Keratinocyte (primary cell): ENCODE measurements around the gene FAM114A1. TPM values are rescaled to one million over a fixed set of nuclear protein-coding genes. Genes with fewer than 3 reads are reported as not detected.

Experiments
- DNase-seq: peaks from one replicate; pipeline ENCODE4 v3.0.0-alpha.2; 2011; ENCODE audit warnings: low read depth, missing footprints, low spot score
- FAIRE-seq: peaks from 2 replicates; lab custom pipeline; 2011; peaks lifted over from hg19 to GRCh38; lab: Jason Lieb, UNC
- H2AFZ ChIP-seq: 2 replicates; pipeline ENCODE4 v1.6.0; 2012; ENCODE audit warnings: low read length, control low read depth, inconsistent platforms; ENCODE audit not compliant: control insufficient read depth
- H3K27ac ChIP-seq: 2 replicates; pipeline ENCODE4 v1.5.1; 2011; ENCODE audit warnings: low read length; ENCODE audit not compliant: control insufficient read depth, insufficient read depth
- H3K27me3 ChIP-seq: 3 replicates; pipeline ENCODE4 v1.6.0; 2011; ENCODE audit warnings: low read length; ENCODE audit not compliant: control insufficient read depth, insufficient read depth; ENCODE audit errors: extremely low read depth
- H3K36me3 ChIP-seq, 2 experiments: 2 replicates in 1 of 2; 3 replicates in 1 of 2; pipeline ENCODE4 v1.5.1; 2011; ENCODE audit warnings: low read length in 2 of 2, mild to moderate bottlenecking in 1 of 2; ENCODE audit not compliant: control insufficient read depth in 2 of 2, insufficient read depth in 2 of 2; ENCODE audit errors: extremely low read depth in 1 of 2
- H3K4me1 ChIP-seq: 3 replicates; pipeline ENCODE4 v1.5.1; 2011; ENCODE audit warnings: low read length; ENCODE audit not compliant: control insufficient read depth, insufficient read depth; ENCODE audit errors: extremely low read depth
- H3K4me2 ChIP-seq: 3 replicates; pipeline ENCODE4 v1.6.0; 2011; ENCODE audit warnings: low read depth, low read length; ENCODE audit not compliant: control insufficient read depth, insufficient read depth; ENCODE audit errors: extremely low read depth
- H3K4me3 ChIP-seq, 3 experiments: fragments of 200-600 bp in 1 of 3; sonication (generic) in 1 of 3; 2 replicates in 2 of 3; 3 replicates in 1 of 3; pipeline ENCODE4 v1.5.1; 2011 to 2016; ENCODE audit warnings: low read length in 3 of 3, mild to moderate bottlenecking in 3 of 3, control low read depth in 2 of 3, inconsistent platforms in 1 of 3, low read depth in 1 of 3, mixed read lengths in 1 of 3, mixed run types in 1 of 3, moderate library complexity in 1 of 3; ENCODE audit not compliant: control insufficient read depth in 2 of 3, insufficient read depth in 2 of 3; ENCODE audit errors: extremely low read depth in 1 of 3
- H3K79me2 ChIP-seq: 2 replicates; pipeline ENCODE4 v1.6.0; 2012; ENCODE audit warnings: low read length; ENCODE audit not compliant: control insufficient read depth, insufficient read depth
- H3K9ac ChIP-seq: 3 replicates; pipeline ENCODE4 v1.6.0; 2011; ENCODE audit warnings: low read length; ENCODE audit not compliant: control insufficient read depth, insufficient read depth; ENCODE audit errors: extremely low read depth
- H3K9me1 ChIP-seq: 3 replicates; pipeline ENCODE4 v1.6.0; 2011; ENCODE audit warnings: low read length; ENCODE audit not compliant: control insufficient read depth, insufficient read depth; ENCODE audit errors: extremely low read depth
- H3K9me3 ChIP-seq: 2 replicates; pipeline ENCODE4 v1.5.1; 2012; ENCODE audit warnings: low read depth, low read length; ENCODE audit not compliant: control insufficient read depth
- H4K20me1 ChIP-seq: 3 replicates; pipeline ENCODE4 v1.6.0; 2011; ENCODE audit warnings: low read length; ENCODE audit not compliant: control insufficient read depth, insufficient read depth; ENCODE audit errors: extremely low read depth
- EZH2 ChIP-seq: IDR thresholded peaks from one replicate; pipeline ENCODE4 v1.6.1; 2012; ENCODE audit warnings: inconsistent platforms, mild to moderate bottlenecking, low read length, moderate library complexity
- dilution Hi-C: fragments of 300-500 bp; cut with MboI; formaldehyde crosslinking; loops from one replicate; pipeline ENCODE4 v1.7.0; 2020; ENCODE audit warnings: low sequenced_read_pairs; ENCODE audit not compliant: extremely low pct_ligation_motif_present
- polyA plus RNA-seq, 5 experiments: library from polyadenylated mRNA; depleted of rRNA in 3 of 5; stranded (reverse) in 3 of 5; stranded (forward) in 1 of 5; unstranded in 1 of 5; fragments of >200 nt; gene quantifications; 1 replicate in 1 of 5; 2 replicates in 3 of 5; 3 replicates in 1 of 5; pipeline versions ENCODE4 v1.2.1 to v1.2.3, GENCODE V29; 2011 to 2012; ENCODE audit warnings: missing spikeins in 2 of 5, low read depth in 1 of 5, low replicate concordance in 1 of 5
- TF ChIP-seq, protein P1 (sequence below), 3 experiments: IDR thresholded peaks in 1 of 3; conservative IDR thresholded peaks in 1 of 3; optimal IDR thresholded peaks in 1 of 3; 2 replicates in 2 of 3; 3 replicates in 1 of 3; pipeline versions ENCODE3 to v1.5.1; 2011; ENCODE audit warnings: low read length in 3 of 3, mild to moderate bottlenecking in 3 of 3, moderate library complexity in 2 of 3, control low read depth in 1 of 3, inconsistent platforms in 1 of 3; ENCODE audit not compliant: insufficient read depth in 2 of 3; ENCODE audit errors: extremely low read depth in 1 of 3

FAM114A1 gene
- polyA plus RNA-seq, 1 donor (not counting 4 experiments of a cell fraction or from before 2014, with no cell fraction given) = 47.2 TPM

DNA sequence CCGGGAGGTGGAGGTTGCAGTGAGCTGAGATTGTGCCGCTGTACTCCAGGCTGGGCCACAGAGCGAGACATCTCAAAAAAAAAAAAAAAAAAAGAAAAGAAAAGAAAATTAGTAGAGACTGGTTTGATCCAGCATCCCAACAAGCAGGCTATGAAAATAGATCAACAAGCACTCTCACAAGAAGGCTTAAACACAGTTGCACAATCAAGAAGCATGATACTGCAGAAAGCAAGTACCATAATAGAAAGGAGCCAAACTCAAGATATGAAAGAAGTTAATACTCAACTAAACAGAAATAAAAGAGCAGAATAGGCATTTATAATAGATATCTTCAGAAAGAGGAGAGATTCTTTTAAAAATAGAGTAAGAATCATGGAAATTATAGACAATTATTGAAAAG, 21.6 kb upstream of the FAM114A1 start:
- no peak for TF ChIP-seq EZH2
- TF ChIP-seq, protein P1, sequence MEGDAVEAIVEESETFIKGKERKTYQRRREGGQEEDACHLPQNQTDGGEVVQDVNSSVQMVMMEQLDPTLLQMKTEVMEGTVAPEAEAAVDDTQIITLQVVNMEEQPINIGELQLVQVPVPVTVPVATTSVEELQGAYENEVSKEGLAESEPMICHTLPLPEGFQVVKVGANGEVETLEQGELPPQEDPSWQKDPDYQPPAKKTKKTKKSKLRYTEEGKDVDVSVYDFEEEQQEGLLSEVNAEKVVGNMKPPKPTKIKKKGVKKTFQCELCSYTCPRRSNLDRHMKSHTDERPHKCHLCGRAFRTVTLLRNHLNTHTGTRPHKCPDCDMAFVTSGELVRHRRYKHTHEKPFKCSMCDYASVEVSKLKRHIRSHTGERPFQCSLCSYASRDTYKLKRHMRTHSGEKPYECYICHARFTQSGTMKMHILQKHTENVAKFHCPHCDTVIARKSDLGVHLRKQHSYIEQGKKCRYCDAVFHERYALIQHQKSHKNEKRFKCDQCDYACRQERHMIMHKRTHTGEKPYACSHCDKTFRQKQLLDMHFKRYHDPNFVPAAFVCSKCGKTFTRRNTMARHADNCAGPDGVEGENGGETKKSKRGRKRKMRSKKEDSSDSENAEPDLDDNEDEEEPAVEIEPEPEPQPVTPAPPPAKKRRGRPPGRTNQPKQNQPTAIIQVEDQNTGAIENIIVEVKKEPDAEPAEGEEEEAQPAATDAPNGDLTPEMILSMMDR (optimal IDR thresholded peaks at IDR 0.05 in 1 of 3, IDR thresholded peaks at IDR 0.05 in 1 of 3, conservative IDR thresholded peaks at IDR 0.05 in 1 of 3; ENCODE audit: extremely low read depth in 1 of 3, insufficient read depth in 2 of 3, low read length in 3 of 3) = no peak
- no peaks in the 10 kb centered on the region for H4K20me1 ChIP-seq
- DNase-seq = no peak
- H3K79me2 ChIP-seq = no peaks in the 10 kb centered on the region
- no peak overlapping the region for H3K4me2 ChIP-seq
- no peaks in the 10 kb centered on the region for H3K9me1 ChIP-seq
- no peaks in the 10 kb centered on the region for H3K27me3 ChIP-seq
- H2AFZ ChIP-seq = no peak overlapping the region
- no peaks in the 10 kb centered on the region for H3K9me3 ChIP-seq
- dilution Hi-C loops = no loop called here
- no peak overlapping the region for H3K9ac ChIP-seq
- H3K4me1 ChIP-seq = no peaks in the 10 kb centered on the region
- no peak overlapping the region for H3K4me3 ChIP-seq
- H3K27ac ChIP-seq = no peak overlapping the region
- H3K36me3 ChIP-seq = no peaks in the 10 kb centered on the region
- no peak for FAIRE-seq

DNA sequence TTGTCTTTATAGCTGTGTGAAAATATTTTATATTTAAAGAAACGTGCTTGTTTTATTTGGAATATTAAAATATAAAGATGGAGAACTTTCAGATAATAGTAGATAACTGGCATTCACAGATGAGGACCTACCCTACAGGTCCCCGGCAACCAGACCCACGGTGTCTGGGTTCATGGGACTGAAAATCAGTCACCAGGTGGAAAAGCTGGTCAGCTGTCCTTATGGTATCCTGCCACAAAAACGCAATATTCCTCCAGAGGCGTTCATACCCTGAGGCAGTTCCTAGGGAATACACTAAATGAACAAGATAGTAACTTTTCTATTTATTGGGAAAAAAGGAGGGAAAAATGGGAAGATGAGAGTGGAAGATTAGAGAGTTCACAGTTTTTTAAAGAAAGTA, 12.1 kb upstream of the FAM114A1 start:
- dilution Hi-C loops = no loop called here
- H3K27ac ChIP-seq = no peak overlapping the region
- no peaks in the 10 kb centered on the region for H3K79me2 ChIP-seq
- H3K36me3 ChIP-seq = no peaks in the 10 kb centered on the region
- H3K27me3 ChIP-seq = no peaks in the 10 kb centered on the region
- H3K9ac ChIP-seq = no peak overlapping the region
- no peak overlapping the region for H2AFZ ChIP-seq
- H3K4me1 ChIP-seq = peaks cover 18% of the 10 kb centered on the region
- no peaks in the 10 kb centered on the region for H3K9me1 ChIP-seq
- no peak overlapping the region for H3K4me2 ChIP-seq
- H3K4me3 ChIP-seq = no peak overlapping the region
- H4K20me1 ChIP-seq = no peaks in the 10 kb centered on the region
- DNase-seq = no peak
- no peak for FAIRE-seq
- TF ChIP-seq, protein P1 (optimal IDR thresholded peaks at IDR 0.05 in 1 of 3, IDR thresholded peaks at IDR 0.05 in 1 of 3, conservative IDR thresholded peaks at IDR 0.05 in 1 of 3; ENCODE audit: extremely low read depth in 1 of 3, insufficient read depth in 2 of 3, low read length in 3 of 3) = no peak
- no peak for TF ChIP-seq EZH2
- no peaks in the 10 kb centered on the region for H3K9me3 ChIP-seq
